ENCODE results near the gene PUSL1.

Gene PUSL1

DNA sequence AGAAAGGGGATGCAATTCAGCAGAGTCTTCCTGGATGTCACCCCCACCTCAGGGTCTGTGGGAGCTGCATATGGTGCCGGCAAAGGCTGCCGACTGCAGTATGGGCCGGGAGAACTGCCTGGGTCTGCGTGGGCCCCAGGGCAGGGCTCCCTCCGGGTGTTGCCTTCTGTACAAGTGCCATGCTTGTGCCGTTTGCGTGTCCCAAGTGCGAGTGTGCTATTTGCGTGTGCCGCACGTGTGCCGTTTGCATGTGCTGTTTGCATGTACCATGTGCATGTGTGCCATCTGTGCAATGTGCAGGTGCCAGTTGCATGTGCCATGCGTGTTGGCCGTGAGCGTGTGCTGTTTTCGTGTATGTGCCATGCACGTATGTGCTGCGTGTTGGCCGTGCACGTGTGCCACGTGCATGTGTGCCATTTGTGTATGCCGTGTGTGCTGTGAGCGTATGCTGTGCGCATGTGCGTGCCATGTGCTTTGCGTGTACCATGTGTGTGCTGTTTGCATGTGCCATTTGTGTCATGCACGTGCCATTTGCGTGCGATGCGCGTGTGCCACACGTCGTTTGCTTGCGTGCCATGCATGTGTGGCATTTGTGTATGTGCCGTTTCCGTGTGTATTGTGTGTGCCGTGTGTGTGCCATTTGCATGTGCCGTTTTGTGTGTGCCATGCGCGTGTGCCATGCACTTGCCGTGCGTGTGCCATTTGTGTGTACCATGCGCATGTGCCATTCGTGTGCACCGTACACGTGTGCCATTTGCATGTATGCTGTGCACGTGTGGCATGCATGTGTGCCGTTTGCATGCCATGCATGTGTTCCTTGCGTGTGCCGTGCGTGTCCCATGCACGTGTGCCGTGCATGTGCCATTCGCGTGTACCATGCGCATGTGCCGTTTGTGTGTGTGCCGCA is 21.2 kb downstream of the PUSL1 start:
- no peak overlapping the region for H3K4me3 ChIP-seq (ENCODE audit: low read depth, low read length)
- TF ChIP-seq, protein P1, sequence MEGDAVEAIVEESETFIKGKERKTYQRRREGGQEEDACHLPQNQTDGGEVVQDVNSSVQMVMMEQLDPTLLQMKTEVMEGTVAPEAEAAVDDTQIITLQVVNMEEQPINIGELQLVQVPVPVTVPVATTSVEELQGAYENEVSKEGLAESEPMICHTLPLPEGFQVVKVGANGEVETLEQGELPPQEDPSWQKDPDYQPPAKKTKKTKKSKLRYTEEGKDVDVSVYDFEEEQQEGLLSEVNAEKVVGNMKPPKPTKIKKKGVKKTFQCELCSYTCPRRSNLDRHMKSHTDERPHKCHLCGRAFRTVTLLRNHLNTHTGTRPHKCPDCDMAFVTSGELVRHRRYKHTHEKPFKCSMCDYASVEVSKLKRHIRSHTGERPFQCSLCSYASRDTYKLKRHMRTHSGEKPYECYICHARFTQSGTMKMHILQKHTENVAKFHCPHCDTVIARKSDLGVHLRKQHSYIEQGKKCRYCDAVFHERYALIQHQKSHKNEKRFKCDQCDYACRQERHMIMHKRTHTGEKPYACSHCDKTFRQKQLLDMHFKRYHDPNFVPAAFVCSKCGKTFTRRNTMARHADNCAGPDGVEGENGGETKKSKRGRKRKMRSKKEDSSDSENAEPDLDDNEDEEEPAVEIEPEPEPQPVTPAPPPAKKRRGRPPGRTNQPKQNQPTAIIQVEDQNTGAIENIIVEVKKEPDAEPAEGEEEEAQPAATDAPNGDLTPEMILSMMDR (IDR thresholded peaks at IDR 0.05; ENCODE audit: low read depth, low read length) = no peak

DNA sequence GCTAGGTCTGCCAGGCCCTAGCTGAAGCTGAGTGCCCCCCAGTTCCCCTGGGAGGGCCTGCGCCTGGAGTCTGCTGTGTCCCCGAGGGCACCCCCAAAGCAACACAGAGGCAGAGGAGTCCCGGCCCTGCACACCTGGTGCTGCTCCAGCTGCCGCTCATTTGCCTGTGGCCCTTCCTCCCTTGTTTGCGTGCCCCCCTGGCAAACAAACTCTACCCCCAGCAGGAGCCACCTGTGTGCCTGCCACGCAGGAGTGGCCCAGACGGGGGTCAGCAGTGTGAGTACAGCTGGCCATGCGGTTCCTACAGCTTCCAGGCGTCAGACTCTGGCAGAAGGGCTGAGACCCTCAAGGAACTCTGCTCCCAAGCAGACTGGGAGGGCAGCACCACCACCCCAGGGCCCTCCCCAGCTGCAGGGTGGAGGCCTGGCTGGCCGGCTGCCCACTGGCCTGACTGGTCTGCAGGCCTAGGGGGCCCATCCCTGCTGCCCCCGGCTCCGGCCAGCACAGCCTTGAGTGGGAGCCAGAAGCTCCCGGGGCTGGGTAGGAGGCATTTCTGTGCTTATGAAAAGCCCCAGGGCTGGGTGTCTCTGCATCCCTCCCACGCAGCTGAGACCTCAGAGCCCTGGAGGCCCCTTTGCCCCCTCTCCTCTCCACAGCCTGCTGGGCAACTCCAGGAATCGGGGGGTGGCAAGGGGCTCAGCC is 22.1 kb downstream of the PUSL1 start:
- no peak overlapping the region for H3K4me3 ChIP-seq (ENCODE audit: low read depth, low read length)
- TF ChIP-seq, protein P1 (IDR thresholded peaks at IDR 0.05; ENCODE audit: low read depth, low read length) = no peak

DNA sequence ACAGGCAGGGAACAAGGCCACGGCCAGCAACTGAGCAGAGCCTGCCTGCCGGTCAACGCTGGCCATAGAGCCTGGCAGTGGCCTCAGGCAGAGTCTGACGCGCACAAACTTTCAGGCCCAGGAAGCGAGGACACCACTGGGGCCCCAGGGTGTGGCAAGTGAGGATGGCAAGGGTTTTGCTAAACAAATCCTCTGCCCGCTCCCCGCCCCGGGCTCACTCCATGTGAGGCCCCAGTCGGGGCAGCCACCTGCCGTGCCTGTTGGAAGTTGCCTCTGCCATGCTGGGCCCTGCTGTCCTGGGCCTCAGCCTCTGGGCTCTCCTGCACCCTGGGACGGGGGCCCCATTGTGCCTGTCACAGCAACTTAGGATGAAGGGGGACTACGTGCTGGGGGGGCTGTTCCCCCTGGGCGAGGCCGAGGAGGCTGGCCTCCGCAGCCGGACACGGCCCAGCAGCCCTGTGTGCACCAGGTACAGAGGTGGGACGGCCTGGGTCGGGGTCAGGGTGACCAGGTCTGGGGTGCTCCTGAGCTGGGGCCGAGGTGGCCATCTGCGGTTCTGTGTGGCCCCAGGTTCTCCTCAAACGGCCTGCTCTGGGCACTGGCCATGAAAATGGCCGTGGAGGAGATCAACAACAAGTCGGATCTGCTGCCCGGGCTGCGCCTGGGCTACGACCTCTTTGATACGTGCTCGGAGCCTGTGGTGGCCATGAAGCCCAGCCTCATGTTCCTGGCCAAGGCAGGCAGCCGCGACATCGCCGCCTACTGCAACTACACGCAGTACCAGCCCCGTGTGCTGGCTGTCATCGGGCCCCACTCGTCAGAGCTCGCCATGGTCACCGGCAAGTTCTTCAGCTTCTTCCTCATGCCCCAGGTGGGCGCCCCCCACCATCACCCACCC is 22.9 kb downstream of the PUSL1 start, which contains the start of gene TAS1R3:
TSS of gene TAS1R3 (plus strand) at position 213 of the 898 bp plus-strand sequence. CDS start at position 279, 66 bp downstream.
- no peak within 1 kb of the TSS for H3K4me3 ChIP-seq (ENCODE audit: low read depth, low read length)
- TF ChIP-seq, protein P1 (IDR thresholded peaks at IDR 0.05; ENCODE audit: low read depth, low read length) = no peak

DNA sequence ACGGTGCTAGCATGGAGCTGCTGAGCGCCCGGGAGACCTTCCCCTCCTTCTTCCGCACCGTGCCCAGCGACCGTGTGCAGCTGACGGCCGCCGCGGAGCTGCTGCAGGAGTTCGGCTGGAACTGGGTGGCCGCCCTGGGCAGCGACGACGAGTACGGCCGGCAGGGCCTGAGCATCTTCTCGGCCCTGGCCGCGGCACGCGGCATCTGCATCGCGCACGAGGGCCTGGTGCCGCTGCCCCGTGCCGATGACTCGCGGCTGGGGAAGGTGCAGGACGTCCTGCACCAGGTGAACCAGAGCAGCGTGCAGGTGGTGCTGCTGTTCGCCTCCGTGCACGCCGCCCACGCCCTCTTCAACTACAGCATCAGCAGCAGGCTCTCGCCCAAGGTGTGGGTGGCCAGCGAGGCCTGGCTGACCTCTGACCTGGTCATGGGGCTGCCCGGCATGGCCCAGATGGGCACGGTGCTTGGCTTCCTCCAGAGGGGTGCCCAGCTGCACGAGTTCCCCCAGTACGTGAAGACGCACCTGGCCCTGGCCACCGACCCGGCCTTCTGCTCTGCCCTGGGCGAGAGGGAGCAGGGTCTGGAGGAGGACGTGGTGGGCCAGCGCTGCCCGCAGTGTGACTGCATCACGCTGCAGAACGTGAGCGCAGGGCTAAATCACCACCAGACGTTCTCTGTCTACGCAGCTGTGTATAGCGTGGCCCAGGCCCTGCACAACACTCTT is 23.8 kb downstream of the PUSL1 start:
- H3K4me3 ChIP-seq (ENCODE audit: low read depth, low read length) = no peak overlapping the region
- TF ChIP-seq, protein P1 (IDR thresholded peaks at IDR 0.05; ENCODE audit: low read depth, low read length) = no peak

DNA sequence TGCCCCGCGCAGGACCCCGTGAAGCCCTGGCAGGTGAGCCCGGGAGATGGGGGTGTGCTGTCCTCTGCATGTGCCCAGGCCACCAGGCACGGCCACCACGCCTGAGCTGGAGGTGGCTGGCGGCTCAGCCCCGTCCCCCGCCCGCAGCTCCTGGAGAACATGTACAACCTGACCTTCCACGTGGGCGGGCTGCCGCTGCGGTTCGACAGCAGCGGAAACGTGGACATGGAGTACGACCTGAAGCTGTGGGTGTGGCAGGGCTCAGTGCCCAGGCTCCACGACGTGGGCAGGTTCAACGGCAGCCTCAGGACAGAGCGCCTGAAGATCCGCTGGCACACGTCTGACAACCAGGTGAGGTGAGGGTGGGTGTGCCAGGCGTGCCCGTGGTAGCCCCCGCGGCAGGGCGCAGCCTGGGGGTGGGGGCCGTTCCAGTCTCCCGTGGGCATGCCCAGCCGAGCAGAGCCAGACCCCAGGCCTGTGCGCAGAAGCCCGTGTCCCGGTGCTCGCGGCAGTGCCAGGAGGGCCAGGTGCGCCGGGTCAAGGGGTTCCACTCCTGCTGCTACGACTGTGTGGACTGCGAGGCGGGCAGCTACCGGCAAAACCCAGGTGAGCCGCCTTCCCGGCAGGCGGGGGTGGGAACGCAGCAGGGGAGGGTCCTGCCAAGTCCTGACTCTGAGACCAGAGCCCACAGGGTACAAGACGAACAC is 24.5 kb downstream of the PUSL1 start:
- no peak overlapping the region for H3K4me3 ChIP-seq (ENCODE audit: low read depth, low read length)
- TF ChIP-seq, protein P1 (IDR thresholded peaks at IDR 0.05; ENCODE audit: low read depth, low read length) = no peak
